Measurements from ENCODE around the gene NEU4. TPM values are rescaled to one million over a fixed set of nuclear protein-coding genes. Genes with fewer than 3 reads are reported as not detected.
"Not testable (repeated sequence)": the region's sequence is repeated elsewhere in the genome, so short reads cannot be mapped to it uniquely, and the experiment has no call there.

Gene NEU4
- polyA plus RNA-seq, 4 donors: 0.65 to 102 (median 42.8) TPM

- not testable (repeated sequence) for H3K9me3 ChIP-seq (ENCODE audit: control insufficient read depth in 2 of 2, insufficient read depth in 1 of 2, low read depth in 1 of 2, low read length in 1 of 2); FAIRE-seq; H3K27me3 ChIP-seq (ENCODE audit: control insufficient read depth in 3 of 3, insufficient read depth in 3 of 3, low read length in 3 of 3); H3K27ac ChIP-seq (ENCODE audit: low read depth in 1 of 3, low read length in 2 of 3); H3K36me3 ChIP-seq (ENCODE audit: control insufficient read depth in 3 of 3, insufficient read depth in 2 of 3, low read depth in 1 of 3, low read length in 3 of 3); DNase-seq; H3K4me3 ChIP-seq (ENCODE audit: low read depth in 1 of 3, low read length in 3 of 3); H3K4me1 ChIP-seq (ENCODE audit: control insufficient read depth in 3 of 3, insufficient read depth in 2 of 3, low read depth in 1 of 3, low read length in 2 of 3)
- WGBS, 3 donors: 78 to 85% (median 83%) methylated on average over 8 to 9 of the region's 10 CpGs
Measured at GRCh38 chr2:241817821-241818215, 8.8 kb downstream of the NEU4 start.

- Histone ChIP-seq H3K27me3 (ENCODE audit: control insufficient read depth in 3 of 3, insufficient read depth in 3 of 3, low read length in 3 of 3) (peaks cover 0 to 3% (median 0%) of the 10 kb centered on the region in 3 donors), H3K4me3 (ENCODE audit: low read depth in 1 of 3, low read length in 3 of 3) (no peak overlapping the region), H3K36me3 (ENCODE audit: control insufficient read depth in 3 of 3, insufficient read depth in 2 of 3, low read depth in 1 of 3, low read length in 3 of 3) (no peaks in the 10 kb centered on the region), H3K4me1 (ENCODE audit: control insufficient read depth in 3 of 3, insufficient read depth in 2 of 3, low read depth in 1 of 3, low read length in 2 of 3) (peaks cover 0 to 4% (median 2%) of the 10 kb centered on the region in 3 donors), H3K27ac (ENCODE audit: low read depth in 1 of 3, low read length in 2 of 3) (peak overlapping the region in 1 of 3 donors; percentile 63), H3K9me3 (ENCODE audit: control insufficient read depth in 2 of 2, insufficient read depth in 1 of 2, low read depth in 1 of 2, low read length in 1 of 2) (peaks cover 0 to 4% of the 10 kb centered on the region in 2 donors)
- no peak for FAIRE-seq
- WGBS, 3 donors: 70 to 78% (median 70%) methylated on average over 17 to 25 of the region's 25 CpGs
- no peak for DNase-seq
Measured at GRCh38 chr2:241818229-241818942, 9.4 kb downstream of the NEU4 start.

DNA sequence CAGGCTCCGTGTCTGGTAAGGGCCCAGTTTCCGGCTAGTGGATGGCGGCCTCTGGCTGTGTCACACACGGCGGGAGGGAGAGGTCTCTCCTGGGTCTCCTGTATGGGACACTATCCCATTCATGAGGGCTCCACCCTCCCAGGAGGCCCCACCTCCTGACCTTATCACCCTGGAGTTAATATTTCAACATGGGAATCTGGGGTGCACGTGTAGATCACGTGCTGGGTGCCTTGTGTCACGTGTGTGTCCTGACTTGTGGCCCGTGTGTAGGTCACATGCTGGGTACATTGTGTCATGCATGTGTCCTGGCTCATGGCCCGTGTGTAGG lies 9.9 kb downstream of the NEU4 start:
- Histone ChIP-seq H3K27me3 (ENCODE audit: control insufficient read depth in 3 of 3, insufficient read depth in 3 of 3, low read length in 3 of 3) (peaks cover 0 to 3% (median 0%) of the 10 kb centered on the region in 3 donors), H3K27ac (ENCODE audit: low read depth in 1 of 3, low read length in 2 of 3) (peak overlapping the region in 1 of 3 donors; percentile 63)
- no peak for FAIRE-seq

GRCh38 chr2:241819947-241820624 lies 11.1 kb downstream of the NEU4 start:
- not testable (repeated sequence) for H3K4me1 ChIP-seq (ENCODE audit: control insufficient read depth in 3 of 3, insufficient read depth in 2 of 3, low read depth in 1 of 3, low read length in 2 of 3); H3K4me3 ChIP-seq (ENCODE audit: low read depth in 1 of 3, low read length in 3 of 3); FAIRE-seq; DNase-seq; H3K27me3 ChIP-seq (ENCODE audit: control insufficient read depth in 3 of 3, insufficient read depth in 3 of 3, low read length in 3 of 3); H3K27ac ChIP-seq (ENCODE audit: low read depth in 1 of 3, low read length in 2 of 3); H3K36me3 ChIP-seq (ENCODE audit: control insufficient read depth in 3 of 3, insufficient read depth in 2 of 3, low read depth in 1 of 3, low read length in 3 of 3)
- 79 to 86% (median 83%) methylated on average over 27 of the region's 27 CpGs for WGBS, 3 donors
- H3K9me3 ChIP-seq (ENCODE audit: control insufficient read depth in 2 of 2, insufficient read depth in 1 of 2, low read depth in 1 of 2, low read length in 1 of 2): peaks cover 0 to 11% of the 10 kb centered on the region in 2 donors

More for the DNA sequence above, 9.9 kb downstream of the NEU4 start:
- H3K4me3 ChIP-seq (ENCODE audit: low read depth in 1 of 3, low read length in 3 of 3): no peak overlapping the region
- H3K9me3 ChIP-seq (ENCODE audit: control insufficient read depth in 2 of 2, insufficient read depth in 1 of 2, low read depth in 1 of 2, low read length in 1 of 2): peaks cover 0 to 6% of the 10 kb centered on the region in 2 donors
- peaks cover 0 to 4% (median 2%) of the 10 kb centered on the region in 3 donors for H3K4me1 ChIP-seq (ENCODE audit: control insufficient read depth in 3 of 3, insufficient read depth in 2 of 3, low read depth in 1 of 3, low read length in 2 of 3)
- H3K36me3 ChIP-seq (ENCODE audit: control insufficient read depth in 3 of 3, insufficient read depth in 2 of 3, low read depth in 1 of 3, low read length in 3 of 3): no peaks in the 10 kb centered on the region
- peak; percentile 57 to 73 for DNase-seq
- WGBS, 3 donors: 15 to 53% (median 30%) methylated on average over 10 of the region's 10 CpGs

DNA sequence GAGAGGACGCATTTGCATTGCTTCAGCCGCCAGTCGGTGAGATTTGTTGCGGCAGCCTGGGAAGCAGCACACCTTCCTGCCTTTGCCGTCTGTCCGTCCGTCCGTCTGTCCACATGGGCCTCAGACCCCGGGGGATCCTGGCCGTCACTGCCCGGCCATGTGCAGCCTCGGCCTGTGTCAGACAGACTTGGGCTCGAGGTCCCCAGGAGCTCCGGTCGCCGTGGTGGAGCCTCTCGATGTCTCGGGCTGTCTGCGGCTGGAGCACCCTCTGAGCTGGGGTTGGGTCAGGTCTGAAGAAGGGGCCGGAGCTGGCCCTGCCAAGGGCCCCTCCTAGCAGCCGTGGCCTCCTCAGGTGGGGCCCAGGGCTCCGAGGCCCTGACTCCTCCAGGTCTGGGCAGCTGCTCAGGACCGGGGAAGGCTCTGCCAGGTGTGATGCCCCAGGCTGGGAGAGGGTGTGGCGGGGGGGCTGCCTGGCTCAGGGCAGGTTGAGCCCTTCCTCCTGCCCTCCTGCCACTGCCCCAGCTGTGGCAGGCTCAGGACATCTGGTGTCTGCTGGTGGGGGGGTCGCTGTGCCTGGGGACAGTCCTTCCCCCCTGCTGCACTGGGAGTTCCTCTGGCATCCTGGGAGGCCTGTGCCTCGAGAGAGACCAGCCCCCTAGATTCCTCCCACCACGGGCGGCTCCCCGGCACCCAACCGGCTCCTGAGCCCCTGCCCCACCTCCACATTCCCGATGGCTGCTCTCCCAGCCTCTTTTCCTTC lies 11.8 kb downstream of the NEU4 start:
- DNase-seq (no peak), FAIRE-seq (no peak)
- no peaks in the 10 kb centered on the region for H3K36me3 ChIP-seq (ENCODE audit: control insufficient read depth in 3 of 3, insufficient read depth in 2 of 3, low read depth in 1 of 3, low read length in 3 of 3)
- H3K27ac ChIP-seq (ENCODE audit: low read depth in 1 of 3, low read length in 2 of 3): no peak overlapping the region
- H3K27me3 ChIP-seq (ENCODE audit: control insufficient read depth in 3 of 3, insufficient read depth in 3 of 3, low read length in 3 of 3): peaks cover 0 to 3% (median 0%) of the 10 kb centered on the region in 3 donors
- WGBS, 3 donors: 85 to 90% (median 86%) methylated on average over 25 to 31 of the region's 31 CpGs
- H3K4me1 ChIP-seq (ENCODE audit: control insufficient read depth in 3 of 3, insufficient read depth in 2 of 3, low read depth in 1 of 3, low read length in 2 of 3): peaks cover 0 to 4% (median 2%) of the 10 kb centered on the region in 3 donors
- H3K4me3 ChIP-seq (ENCODE audit: low read depth in 1 of 3, low read length in 3 of 3): no peak overlapping the region
- peaks cover 0 to 12% of the 10 kb centered on the region in 2 donors for H3K9me3 ChIP-seq (ENCODE audit: control insufficient read depth in 2 of 2, insufficient read depth in 1 of 2, low read depth in 1 of 2, low read length in 1 of 2)

DNA sequence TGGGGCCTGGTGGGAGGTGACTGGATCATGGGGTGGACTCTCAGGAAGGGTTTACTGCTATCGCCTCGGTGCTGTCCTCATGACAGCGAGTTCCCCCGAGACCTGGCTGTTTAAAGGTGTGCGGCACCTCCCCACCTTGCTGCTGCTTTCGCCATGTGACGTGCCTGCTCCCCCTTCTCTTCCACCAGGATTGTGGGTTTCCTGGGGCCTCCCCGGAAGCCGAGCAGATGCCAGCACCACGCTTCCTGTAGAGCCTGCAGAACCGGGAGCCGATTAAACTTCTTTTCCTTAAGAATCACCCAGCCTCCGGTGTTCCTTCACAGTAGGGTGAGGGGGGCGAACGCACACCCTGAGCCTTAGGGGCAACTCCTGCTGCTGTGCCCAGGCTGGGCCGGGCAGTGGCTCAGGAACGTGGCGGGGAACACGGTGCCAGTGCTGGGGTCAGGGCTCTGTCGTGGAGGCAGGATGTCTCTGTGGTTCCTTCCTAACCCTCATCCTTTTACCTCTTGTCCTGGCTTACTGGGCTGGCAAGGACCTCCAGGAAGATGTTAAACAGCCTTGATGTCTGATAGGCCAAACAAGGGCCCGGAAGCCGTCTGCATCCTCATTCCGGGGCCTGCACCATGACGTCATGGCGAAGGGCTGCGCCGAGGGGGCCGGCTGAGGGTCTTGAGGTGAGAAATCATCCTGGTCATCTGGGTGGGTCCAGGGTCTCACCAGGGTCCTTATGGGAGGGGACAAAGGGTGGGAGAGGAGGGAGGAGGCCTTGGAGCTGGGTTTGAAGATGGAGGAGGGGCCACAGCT lies 12.7 kb downstream of the NEU4 start:
- DNase-seq: no peak
- Histone ChIP-seq H3K27ac (ENCODE audit: low read depth in 1 of 3, low read length in 2 of 3) (no peak overlapping the region), H3K9me3 (ENCODE audit: control insufficient read depth in 2 of 2, insufficient read depth in 1 of 2, low read depth in 1 of 2, low read length in 1 of 2) (peaks cover 0 to 13% of the 10 kb centered on the region in 2 donors), H3K4me3 (ENCODE audit: low read depth in 1 of 3, low read length in 3 of 3) (no peak overlapping the region), H3K4me1 (ENCODE audit: control insufficient read depth in 3 of 3, insufficient read depth in 2 of 3, low read depth in 1 of 3, low read length in 2 of 3) (peaks cover 0 to 4% (median 2%) of the 10 kb centered on the region in 3 donors), H3K27me3 (ENCODE audit: control insufficient read depth in 3 of 3, insufficient read depth in 3 of 3, low read length in 3 of 3) (peaks cover 0 to 3% (median 0%) of the 10 kb centered on the region in 3 donors), H3K36me3 (ENCODE audit: control insufficient read depth in 3 of 3, insufficient read depth in 2 of 3, low read depth in 1 of 3, low read length in 3 of 3) (no peaks in the 10 kb centered on the region)
- WGBS, 3 donors: 70 to 89% (median 77%) methylated on average over 28 of the region's 28 CpGs
- FAIRE-seq: no peak

DNA sequence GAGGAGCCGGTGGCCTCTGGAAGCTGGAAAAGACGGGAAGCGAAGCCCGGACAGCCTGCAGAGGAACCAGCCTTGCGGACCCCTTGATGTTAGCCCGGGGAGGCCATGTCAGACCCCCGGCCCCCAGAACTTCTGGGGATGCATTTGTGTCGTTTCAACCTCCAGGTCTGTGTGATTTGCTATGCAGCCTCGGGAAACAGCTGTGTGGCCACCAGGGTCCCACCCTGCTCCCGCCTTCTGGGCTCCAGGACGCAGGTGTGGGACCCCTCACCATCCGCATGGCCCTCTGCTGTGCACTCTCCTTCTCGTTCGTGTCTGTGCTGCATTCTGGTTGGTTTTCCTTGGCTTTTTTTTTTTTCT lies 13.3 kb downstream of the NEU4 start:
- WGBS, 3 donors: 75 to 81% (median 79%) methylated on average over 14 of the region's 14 CpGs
- no peak for FAIRE-seq

More for the DNA sequence above, 13.3 kb downstream of the NEU4 start:
- DNase-seq: no peak
- Histone ChIP-seq H3K27me3 (ENCODE audit: control insufficient read depth in 3 of 3, insufficient read depth in 3 of 3, low read length in 3 of 3) (peaks cover 0 to 3% (median 0%) of the 10 kb centered on the region in 3 donors), H3K36me3 (ENCODE audit: control insufficient read depth in 3 of 3, insufficient read depth in 2 of 3, low read depth in 1 of 3, low read length in 3 of 3) (no peaks in the 10 kb centered on the region), H3K4me1 (ENCODE audit: control insufficient read depth in 3 of 3, insufficient read depth in 2 of 3, low read depth in 1 of 3, low read length in 2 of 3) (peaks cover 0 to 4% (median 2%) of the 10 kb centered on the region in 3 donors), H3K4me3 (ENCODE audit: low read depth in 1 of 3, low read length in 3 of 3) (no peak overlapping the region), H3K9me3 (ENCODE audit: control insufficient read depth in 2 of 2, insufficient read depth in 1 of 2, low read depth in 1 of 2, low read length in 1 of 2) (peaks cover 0 to 19% of the 10 kb centered on the region in 2 donors), H3K27ac (ENCODE audit: low read depth in 1 of 3, low read length in 2 of 3) (no peak overlapping the region)

Measured in small intestine (tissue), 7 donors.